HG02840 (cell line): ENCODE results near the gene PGAM5.

Experiments
- ATAC-seq: cut with Tn5 transposase; IDR thresholded peaks from one replicate; pipeline ENCODE4 v1.9.1; 2021; ENCODE audit warnings: mild to moderate bottlenecking, moderate library complexity, moderate number of reproducible peaks; ENCODE audit not compliant: unreplicated experiment, low FRiP score

The PGAM5 gene

DNA sequence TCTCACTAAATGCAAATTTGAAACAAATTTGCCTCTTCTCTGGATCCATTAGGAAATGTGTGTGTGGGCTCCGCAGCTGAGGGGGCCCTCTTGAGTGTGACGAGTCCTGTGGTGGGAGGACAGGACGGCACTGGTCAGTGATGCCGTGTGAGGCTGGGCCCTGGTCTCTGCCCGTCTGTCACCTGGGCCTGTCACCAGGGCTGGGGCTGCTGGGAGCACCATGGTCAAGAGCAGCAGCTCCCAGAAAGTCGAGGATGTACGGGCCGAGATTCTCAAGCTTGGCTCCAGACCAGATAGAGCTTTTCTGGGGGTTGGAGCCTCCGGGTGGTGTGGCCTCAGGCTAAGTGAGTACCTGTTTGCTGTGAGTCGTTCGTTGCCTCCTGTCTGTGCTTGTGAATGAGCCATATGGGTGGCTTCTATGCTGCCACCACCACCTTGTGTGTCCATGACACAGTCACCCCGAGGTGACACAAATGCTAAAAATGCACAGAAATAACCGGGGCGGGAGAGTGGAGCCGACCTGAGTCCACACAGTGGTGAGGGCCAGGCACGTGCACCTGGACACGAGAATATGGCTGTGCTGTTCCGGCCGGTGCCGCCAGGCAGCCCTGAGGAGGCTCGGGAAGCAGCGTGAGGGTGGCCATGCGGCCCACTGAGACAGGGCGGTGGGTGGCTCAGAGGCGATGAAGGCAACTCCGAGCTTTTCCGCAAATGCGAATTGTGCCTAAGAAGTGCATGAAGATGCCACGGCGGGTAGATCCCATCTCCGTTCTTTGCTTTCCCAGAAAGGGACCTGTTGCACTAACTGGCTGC, 8.7 kb downstream of the PGAM5 start:
- ATAC-seq, result no peak

DNA sequence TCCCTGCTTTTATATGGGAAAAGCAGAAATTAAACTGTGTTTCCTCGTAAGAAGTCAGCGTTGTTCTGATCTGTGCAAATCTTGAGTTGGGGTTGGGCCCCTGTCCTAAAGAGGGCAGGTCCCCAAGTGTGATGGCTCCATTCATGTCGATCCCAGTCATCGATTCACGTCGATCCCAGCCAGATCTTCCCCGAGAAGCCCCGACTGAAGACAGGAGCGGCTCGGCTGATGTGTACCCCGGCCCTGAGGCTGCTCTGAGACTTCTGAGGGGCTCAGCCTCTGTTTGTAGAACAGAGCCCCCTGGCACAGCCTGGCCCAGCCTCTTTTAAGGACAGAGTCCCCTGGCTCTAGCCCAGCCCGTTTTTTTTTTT, 9.3 kb downstream of the PGAM5 start:
- ATAC-seq, result no peak

DNA sequence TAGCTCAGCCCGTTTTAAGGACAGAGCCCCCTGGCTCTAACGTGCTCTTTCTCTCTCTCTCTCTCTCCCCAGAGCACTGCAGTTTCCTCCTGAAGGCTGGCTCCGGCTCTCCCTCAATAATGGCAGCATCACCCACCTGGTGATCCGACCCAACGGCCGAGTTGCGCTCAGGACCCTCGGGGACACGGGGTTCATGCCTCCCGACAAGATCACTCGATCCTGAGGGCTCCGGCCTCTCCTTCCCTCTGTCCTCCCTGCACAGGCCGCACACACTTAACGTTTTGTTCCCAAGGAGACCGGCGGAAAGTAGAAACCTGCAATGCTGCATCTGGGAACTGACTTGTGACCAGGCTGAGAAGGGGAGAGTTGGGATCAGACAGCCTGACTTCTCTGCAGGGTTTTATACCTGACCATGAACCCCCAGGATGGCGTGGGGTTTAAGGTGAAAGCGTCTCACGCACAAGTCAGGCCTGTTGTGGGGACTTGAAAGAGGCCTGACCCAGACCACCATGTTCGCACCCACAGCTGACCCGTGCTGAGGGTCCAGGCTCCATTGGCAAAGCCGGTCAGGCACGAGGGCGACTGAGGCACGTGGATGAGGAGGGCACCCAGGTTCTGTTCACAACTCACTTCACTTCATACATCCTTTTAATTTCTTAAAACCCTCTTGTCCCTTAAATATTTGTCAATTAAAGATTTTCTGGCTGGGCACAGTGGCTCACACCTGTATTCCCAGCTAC, 10.1 kb downstream of the PGAM5 start:
- ATAC-seq, result no peak

DNA sequence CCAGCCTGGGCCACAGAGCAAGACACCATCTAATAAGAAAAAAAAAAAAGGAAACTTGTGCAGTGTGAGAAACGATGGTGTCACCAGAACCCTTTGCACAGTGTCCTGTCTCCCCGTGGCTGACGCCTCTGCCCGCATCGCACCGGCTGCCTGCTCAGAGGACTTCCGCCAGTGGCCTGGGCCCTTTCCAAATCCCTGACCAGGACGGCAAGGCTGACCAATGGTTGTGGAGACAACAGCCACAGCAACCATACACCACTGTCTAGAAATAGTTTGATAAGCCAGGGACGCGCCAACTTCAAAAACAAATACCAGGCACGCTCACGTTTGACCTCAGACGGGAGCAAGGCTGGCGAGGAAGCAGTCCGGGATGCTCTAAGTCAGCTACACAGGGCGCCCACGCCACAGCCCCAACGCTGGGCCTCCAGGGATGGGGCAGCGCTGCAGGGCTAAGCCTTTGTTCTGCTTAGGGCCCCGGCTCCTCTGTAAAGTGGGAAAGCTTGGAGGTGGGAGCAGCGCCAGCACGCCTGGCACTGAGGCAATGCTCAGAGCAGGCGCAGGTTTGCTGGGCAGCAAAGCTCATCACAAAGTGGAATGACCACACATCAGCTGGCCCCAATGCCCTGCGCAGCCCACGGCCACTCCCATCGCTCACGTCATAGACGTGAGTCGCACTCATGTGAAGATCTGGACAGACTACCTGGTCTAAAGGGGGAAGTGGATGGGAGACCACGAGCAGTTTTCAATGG, 12.5 kb downstream of the PGAM5 start:
- ATAC-seq, result no peak

DNA sequence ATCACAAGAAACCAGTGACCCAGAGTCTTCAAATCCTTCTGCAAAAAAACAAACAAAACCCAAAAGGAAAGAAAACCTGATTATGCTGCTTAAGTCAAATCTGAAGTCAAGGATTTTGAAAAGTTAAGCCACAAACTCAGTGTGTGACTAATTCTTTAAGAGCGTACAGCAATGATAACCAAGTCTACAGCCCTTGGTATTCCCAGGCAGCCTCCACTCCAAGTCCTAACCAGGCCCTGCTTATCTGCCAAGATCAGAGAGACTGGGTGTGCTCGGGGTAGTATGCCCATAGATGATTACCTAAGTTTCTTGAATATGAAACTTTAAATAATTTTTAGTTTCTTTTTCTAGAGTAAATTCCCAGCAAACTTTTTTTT, 13.1 kb downstream of the PGAM5 start:
- no peak for ATAC-seq

DNA sequence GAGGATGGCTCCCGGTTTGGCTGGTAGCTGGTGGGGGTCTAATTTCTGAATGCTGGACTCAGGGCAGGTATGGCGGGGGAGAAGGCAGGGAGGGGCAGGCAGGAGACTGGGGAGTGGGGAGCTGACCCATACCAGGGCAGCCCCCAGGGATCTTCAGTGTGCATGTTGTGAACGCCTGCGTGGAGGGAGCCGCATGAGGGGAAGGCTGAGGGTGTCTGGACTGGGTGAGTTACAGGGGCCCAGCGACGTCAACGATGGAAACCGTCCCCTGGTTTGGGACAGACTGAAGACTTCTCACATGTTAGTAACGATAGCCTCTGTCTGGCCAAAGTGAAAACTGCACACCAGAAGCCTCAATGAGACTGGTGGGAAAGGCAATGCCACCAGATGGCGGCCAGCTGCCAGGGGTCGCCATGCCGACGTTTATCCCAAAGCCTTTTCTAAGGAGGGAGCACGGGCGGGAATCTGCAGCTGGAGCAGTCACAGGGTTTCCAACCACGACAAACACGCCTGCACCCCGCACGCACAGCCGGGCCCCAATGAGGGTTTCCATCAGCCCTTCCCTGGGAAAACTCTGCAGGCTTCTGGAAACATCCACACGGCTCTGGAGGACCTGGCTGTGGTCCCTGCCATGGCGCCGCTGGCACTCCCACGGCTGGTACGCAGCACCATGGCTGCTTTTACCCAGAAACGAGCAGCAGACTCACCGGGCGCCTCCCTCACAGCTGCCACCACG, 14.0 kb downstream of the PGAM5 start:
- no peak for ATAC-seq

DNA sequence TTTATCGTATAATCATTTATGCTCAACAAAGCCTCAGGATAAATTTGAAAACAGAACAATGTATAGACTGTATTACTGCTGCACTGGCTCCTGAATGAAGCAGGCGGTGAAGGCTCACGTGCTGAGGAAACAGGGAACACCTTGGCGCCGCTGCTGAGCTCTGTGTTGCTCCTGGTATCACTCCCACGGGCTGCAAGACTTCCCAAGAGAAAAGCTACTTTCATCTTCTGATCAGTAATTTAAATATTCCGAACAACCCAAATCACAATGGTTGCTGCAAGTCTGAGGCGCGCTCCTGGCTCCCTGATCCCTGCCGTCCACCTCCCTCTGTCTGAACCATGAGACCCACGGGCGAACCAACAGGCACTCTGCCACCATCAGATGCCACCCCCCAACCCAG, 15.7 kb downstream of the PGAM5 start:
- no peak for ATAC-seq

DNA sequence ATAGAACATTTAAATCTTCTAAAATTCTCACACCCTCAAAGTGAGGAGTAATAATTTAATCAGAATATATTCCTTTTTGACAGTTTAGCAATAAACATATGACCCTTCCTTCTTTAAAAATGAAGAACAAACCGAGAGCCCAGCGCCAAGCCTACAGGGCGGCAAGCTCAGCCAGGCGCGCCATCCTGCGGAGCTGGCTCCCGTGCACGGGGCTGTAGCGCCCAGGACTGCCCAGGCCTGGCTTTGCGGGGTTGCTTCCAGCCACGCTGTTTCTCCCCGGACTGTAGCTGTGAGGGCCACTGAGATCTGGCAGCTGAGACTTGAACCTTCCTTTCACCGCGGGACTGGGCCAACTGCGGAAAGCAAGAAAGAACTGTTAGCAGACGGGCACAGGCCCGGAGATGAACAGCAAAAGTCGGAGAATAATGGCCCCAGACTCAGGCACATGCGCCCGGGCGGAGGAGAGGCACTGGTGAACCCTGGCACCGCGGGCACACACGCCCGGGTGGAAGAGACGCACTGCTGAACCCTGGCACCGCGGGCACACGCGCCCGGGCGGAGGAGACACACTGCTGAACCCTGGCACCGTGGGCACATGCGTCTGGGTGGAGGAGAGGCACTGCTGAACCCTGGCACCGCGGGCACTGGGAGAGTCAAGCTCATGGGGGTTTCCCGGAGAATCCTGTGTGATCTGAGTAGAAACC, 16.6 kb downstream of the PGAM5 start:
- no peak for ATAC-seq

DNA sequence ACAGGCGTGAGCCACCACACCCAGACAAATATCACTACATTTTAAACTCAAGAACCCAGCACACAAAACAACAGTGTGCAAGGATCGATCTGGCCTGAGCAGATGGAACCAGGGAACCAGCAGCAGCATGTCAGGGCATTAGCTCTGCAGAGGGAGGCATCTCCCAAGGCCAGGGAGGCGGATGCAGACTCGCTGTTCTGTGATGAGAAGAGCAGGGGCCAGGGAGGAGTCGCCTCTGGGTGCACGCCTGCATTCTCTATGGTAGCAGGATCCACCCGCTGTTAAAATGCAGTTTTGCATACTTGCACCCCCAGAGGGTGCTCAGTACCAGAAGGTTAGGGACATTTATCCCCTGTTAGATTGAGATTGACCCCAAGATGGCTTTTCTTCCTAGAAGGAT, 17.9 kb downstream of the PGAM5 start:
- ATAC-seq, result no peak

DNA sequence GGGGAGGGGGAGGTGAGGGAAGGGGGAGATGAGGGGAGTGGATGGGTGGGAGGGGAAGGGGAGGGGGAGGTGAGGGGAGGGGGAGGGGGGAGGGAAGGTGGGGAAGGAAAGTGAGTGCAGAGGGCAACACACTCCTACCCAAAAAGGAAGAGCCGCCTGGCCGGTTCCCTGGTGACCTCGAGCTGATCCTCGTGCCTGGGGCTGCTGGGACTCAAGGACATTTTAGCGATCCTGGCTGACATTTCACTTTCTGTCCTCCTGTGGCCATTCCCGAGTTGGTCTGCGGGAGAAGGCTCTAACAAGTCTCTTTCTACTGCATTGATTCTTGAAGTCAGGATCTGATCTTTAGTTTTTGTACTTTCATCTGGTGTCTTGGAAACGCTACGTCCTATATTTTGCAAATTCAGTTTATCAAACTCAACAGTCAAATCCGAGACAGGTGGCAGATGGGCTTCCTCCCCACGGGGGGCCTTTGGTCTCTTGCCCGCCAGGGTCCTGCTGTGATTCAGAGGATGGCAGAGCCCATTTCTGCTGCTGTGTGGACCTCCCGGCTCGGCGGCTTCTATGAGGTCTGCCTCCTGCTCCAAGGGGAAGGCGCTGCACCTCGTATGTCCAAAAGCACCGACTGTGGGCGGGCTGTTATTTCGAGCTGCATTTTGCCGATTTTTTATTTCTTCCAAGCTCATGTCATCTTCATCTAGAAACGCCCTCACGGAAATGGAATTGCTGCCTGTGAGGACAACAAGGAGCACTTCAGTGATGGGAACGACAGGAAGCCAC, 19.1 kb downstream of the PGAM5 start:
- no peak for ATAC-seq

DNA sequence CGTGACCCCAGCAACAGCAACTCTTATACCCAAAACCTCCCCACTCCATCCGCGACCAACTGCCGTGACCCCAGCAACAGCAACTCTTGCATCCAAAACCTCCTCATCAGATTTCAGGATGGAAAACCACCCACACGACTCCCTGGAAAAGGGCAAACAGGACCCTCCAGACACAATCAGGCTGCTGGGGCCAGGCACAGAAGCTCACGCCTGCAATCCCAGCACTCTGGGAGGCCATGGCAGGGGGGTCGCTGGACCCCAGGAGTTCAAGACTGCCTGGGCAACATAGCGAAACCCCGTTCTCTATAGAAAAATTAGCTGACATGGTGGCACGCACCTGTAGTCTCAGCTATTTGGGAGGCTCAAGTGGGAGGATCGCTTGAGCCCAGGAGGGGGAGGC, 19.7 kb downstream of the PGAM5 start:
- no peak for ATAC-seq

DNA sequence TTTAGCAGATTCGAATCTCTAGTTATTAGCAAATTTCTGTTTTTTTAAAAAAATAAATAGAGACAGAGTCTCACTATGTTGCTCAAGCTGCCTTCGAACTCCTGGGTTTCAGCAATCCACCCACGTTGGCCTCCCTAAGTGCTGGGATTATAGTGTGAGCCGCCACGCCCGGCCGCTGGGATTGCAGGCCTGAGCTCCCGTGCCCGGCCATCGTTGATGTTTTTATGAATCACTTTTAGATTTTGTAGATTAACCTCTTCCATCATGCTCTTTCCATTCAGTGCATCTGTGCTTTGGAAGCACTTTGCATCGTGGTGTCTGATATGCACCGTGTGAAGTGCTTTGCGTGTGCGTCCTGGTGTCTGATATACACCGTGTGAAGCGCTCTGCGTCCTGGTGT, 20.9 kb downstream of the PGAM5 start:
- no peak for ATAC-seq

DNA sequence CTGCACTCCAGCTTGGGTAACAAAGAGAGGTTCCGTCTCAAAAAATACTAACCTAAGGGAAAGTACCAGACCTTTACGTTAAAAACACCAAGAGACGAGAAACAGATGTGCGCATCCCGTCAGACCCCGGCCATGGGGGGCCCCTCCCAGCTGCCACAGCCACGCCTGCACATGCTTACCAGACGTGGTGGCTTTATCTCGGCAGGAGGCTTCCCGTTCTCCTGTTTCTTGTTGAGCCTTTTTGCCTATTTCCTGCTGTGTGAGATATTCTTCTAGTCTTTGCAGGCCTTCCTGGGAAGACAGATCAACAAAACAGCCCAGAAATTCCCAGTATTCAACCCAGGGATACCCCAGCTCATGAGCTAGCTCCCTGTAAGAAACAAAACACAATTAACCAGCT, 23.6 kb downstream of the PGAM5 start:
- ATAC-seq, result no peak

DNA sequence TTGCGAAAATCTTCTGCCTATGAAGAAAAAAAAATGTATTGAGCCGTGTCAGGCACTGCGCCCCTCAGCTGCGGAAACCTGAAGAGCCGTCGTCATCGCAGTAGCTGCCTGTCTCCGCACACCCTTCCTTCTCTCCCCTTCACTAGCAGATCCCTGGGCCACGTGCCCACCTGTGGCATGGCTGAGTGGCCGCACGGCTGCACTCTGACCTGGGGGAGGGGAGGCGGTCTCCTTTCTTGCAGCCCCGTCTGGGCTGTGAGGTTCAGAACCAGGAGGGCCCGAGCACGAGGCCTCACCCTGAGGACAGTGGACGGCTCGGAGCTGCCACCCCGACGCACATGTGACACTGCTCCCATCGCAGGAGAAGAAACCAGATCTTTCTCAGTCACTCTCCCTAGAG, 24.9 kb downstream of the PGAM5 start:
- ATAC-seq, result no peak

DNA sequence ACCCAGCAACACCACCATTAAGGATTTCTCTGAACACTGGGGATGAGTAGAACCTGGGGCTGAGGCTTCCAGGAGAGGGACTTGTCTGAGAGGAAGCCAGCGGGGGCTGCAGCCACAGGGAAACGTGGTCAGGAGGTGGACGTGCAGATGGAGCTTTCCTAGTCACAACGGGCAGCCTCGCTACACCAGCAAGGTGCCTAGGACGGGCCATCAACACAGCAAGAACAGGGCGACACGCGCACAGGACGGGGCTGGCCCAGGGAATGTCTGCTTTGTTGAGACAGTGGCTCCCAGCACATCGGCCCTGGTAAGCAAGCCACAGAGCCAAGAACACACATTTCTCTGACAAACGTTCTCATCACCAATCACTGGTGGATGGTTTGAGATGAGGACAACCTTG, 25.7 kb downstream of the PGAM5 start:
- no peak for ATAC-seq

DNA sequence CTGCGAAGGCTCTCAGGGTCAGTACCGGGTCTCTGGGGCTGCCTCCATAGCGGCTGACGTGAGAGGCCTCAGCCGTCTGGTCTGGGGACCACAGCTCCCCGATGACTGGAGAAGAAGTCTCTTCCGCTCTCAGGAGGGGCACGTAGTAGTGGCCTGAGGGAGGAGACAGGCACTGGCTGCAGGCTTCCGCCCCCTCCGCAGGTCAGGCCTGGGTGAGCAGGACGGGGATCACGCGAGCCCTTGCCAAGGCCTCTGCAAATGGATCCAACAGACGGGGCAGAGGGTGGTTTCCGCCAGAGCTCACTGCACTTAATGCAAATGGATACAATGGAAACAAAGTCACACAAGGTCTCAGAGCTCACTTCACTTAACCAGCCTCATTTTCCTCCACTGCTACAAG, 26.3 kb downstream of the PGAM5 start:
- no peak for ATAC-seq

DNA sequence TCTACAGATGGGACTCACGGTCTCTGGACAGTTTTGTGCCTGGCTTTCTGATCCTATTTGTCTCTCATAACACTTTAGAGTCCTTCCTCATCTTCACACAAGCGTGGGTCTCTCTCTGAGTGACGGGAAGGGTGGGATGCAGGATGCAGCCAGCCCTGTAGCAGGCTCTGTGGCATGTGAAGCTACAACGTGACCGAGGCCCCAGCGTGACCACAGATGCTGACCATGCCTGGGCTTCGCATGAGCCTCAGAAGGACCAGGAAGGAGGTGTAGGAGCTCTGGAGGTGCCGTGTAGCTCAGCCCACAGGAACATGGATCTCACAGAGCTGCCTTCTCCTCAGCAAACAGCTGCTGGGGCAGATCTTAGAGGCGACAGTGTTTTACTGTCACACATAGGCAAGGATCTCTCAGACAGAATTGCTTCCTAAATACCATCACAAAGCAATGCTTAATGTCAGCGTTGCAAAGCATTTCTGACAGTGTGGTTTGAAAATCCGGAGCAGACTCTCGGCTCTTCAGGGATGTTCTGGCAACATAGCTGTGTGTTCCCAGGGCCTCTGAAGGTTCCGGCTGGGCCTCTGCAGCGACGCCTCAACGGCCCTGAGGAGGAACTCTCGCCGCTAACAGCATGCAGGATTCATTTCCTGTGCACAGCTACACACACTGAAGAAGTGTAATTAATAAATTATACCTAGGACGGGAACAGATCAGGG, 29.1 kb downstream of the PGAM5 start:
- ATAC-seq, result no peak

DNA sequence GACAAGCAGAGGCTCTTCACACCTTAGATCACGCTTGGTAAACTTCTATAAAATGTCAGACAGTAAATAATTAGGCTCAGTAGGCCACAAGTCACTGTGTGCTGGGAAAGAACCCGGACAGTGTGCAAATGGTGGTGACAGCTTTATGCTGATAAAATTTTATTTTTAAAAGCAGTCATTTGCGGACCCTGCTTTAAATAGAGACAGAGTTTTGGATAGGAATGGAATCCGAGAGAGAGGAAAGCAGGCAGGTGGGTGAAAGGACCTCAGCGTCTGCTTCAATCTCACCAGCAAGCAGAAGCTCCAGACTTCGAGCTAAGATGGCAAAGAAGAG, 29.6 kb downstream of the PGAM5 start:
- ATAC-seq, result no peak

DNA sequence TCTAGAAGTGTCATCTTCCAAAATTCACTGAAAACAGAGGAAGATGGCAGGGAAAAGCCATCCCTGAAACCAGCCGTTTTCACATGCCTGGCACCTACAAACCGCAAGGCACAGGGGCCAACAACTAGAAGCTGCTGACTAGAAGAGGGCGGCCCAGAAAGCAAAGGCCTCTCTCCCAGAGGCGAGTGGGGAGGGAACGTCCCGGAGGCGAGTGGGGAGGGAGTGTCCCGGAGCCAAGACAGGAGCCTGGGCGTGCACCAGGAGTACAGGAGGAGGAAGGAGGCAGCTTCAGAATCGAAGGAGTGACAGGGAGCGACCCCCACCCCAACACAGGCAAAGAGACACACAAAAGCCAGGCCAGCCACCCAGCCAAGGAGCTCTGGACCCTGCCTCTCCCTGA, 30.0 kb downstream of the PGAM5 start:
- ATAC-seq, result no peak
